T-helper 2 cell treated with Interferon-gamma antibody and Interleukin-4, amounts not matched to agents 100 ng/mL and 5 ng/mL, for 36 hours (primary cell): Measurements from ENCODE around the gene DYNC1H1. TPM values are rescaled to one million over a fixed set of nuclear protein-coding genes. Genes with fewer than 3 reads are reported as not detected.

Experiments
- intact Hi-C: fragments of 100-400 bp; cut with micrococcal nuclease; formaldehyde crosslinking; loops from one replicate; pipeline ENCODE4 v1.15.1; 2023
- total RNA-seq: library from RNA; stranded (reverse); gene quantifications from 2 replicates; pipeline ENCODE4 v1.2.3, GENCODE V29; 2022

Gene DYNC1H1
- total RNA-seq, result 280 and 284 TPM in 2 replicates

GRCh38 chr14:101964297-101965180, at the start of gene DYNC1H1:
TSS of gene DYNC1H1 (plus strand) at chr14:101964573. CDS start at chr14:101964692, 119 bp downstream.
- intact Hi-C loops, result loop anchor here (1.0 to 5.0 kb wide), 8 partner anchors 16 to 558 kb away; partner anchors contain the start of genes CINP, PPP2R5C and TECPR2

- intact Hi-C loops, result no loop called here
Measured at GRCh38 chr14:101915871-101916815, 48.2 kb upstream of the DYNC1H1 start.

- intact Hi-C loops, result no loop called here
Measured at GRCh38 chr14:101916816-101917412, 47.5 kb upstream of the DYNC1H1 start.

GRCh38 chr14:101917413-101918017, 46.9 kb upstream of the DYNC1H1 start:
- intact Hi-C loops, result no loop called here

- intact Hi-C loops, result no loop called here
Measured at GRCh38 chr14:101918065-101918989, 46.0 kb upstream of the DYNC1H1 start.

GRCh38 chr14:101920271-101920670, 44.1 kb upstream of the DYNC1H1 start:
- intact Hi-C loops, result no loop called here

GRCh38 chr14:101922866-101923265, 41.5 kb upstream of the DYNC1H1 start:
- intact Hi-C loops, result no loop called here

GRCh38 chr14:101925152-101925551, 39.2 kb upstream of the DYNC1H1 start:
- intact Hi-C loops, result no loop called here

GRCh38 chr14:101926085-101926484, 38.3 kb upstream of the DYNC1H1 start:
- intact Hi-C loops, result no loop called here

- intact Hi-C loops, result no loop called here
Measured at GRCh38 chr14:101926620-101927019, 37.8 kb upstream of the DYNC1H1 start.

GRCh38 chr14:101927859-101928258, 36.5 kb upstream of the DYNC1H1 start:
- intact Hi-C loops, result no loop called here

- intact Hi-C loops, result no loop called here
Measured at GRCh38 chr14:101928415-101928841, 35.9 kb upstream of the DYNC1H1 start.

GRCh38 chr14:101929096-101929495, 35.3 kb upstream of the DYNC1H1 start:
- intact Hi-C loops, result no loop called here

GRCh38 chr14:101929946-101930345, 34.4 kb upstream of the DYNC1H1 start:
- intact Hi-C loops, result no loop called here

GRCh38 chr14:101932673-101933072, 31.7 kb upstream of the DYNC1H1 start:
- intact Hi-C loops, result no loop called here

- intact Hi-C loops, result no loop called here
Measured at GRCh38 chr14:101933209-101933608, 31.2 kb upstream of the DYNC1H1 start.

- intact Hi-C loops, result no loop called here
Measured at GRCh38 chr14:101934601-101935150, 29.7 kb upstream of the DYNC1H1 start.

- intact Hi-C loops, result no loop called here
Measured at GRCh38 chr14:101937926-101938767, 26.2 kb upstream of the DYNC1H1 start.
